Liver (tissue), 9 donors: ENCODE data around the gene CWC27. TPM values are rescaled to one million over a fixed set of nuclear protein-coding genes. Genes with fewer than 3 reads are reported as not detected.

ENCODE experiments used
- DNase-seq: peaks from one replicate; pipeline ENCODE4 v3.0.0-alpha.2; 2017; ENCODE audit warnings: low spot score
- H3K27ac ChIP-seq, 2 donors: one replicate each; pipeline ENCODE4 v1.7.0; 2013; ENCODE audit warnings: inconsistent platforms in 2 of 2, low read length in 2 of 2, control low read depth in 1 of 2, low read depth in 1 of 2, mild to moderate bottlenecking in 1 of 2
- H3K27me3 ChIP-seq, 4 donors: one replicate each; pipeline versions ENCODE4 v1.6.1 to v1.7.0; 2013; ENCODE audit warnings: low read length in 3 of 4, inconsistent platforms in 1 of 4, mild to moderate bottlenecking in 1 of 4, moderate library complexity in 1 of 4; ENCODE audit not compliant: control insufficient read depth in 4 of 4, insufficient read depth in 4 of 4
- H3K36me3 ChIP-seq, 4 donors: one replicate each; pipeline versions ENCODE4 v1.6.1 to v1.7.0; 2013; ENCODE audit warnings: low read length in 3 of 4, mild to moderate bottlenecking in 3 of 4, low read depth in 1 of 4, moderate library complexity in 1 of 4; ENCODE audit not compliant: control insufficient read depth in 4 of 4, insufficient read depth in 3 of 4
- H3K4me1 ChIP-seq, 4 donors: one replicate each; pipeline versions ENCODE4 v1.6.1 to v1.7.0; 2013; ENCODE audit warnings: low read length in 3 of 4, mild to moderate bottlenecking in 3 of 4, moderate library complexity in 1 of 4; ENCODE audit not compliant: control insufficient read depth in 4 of 4, insufficient read depth in 4 of 4
- H3K4me3 ChIP-seq, 3 donors: one replicate each; pipeline versions ENCODE4 v1.6.1 to v1.7.0; 2013; ENCODE audit warnings: low read length in 3 of 3, control low read depth in 1 of 3, low read depth in 1 of 3, mild to moderate bottlenecking in 1 of 3
- H3K9ac ChIP-seq, 2 donors: one replicate each; pipeline ENCODE4 v1.7.0; 2013; ENCODE audit warnings: low read length in 2 of 2, mild to moderate bottlenecking in 2 of 2, moderate library complexity in 2 of 2, control low read depth in 1 of 2, low read depth in 1 of 2
- H3K9me3 ChIP-seq, 4 donors: one replicate each; pipeline versions ENCODE4 v1.6.1 to v1.7.0; 2013; ENCODE audit warnings: low read length in 3 of 4; ENCODE audit not compliant: control insufficient read depth in 4 of 4
- ATF3 ChIP-seq: IDR thresholded peaks from 2 replicates; pipeline ENCODE4 v1.6.1; 2016; ENCODE audit warnings: antibody characterized with exemption
- FOXA1 ChIP-seq: IDR thresholded peaks from 2 replicates; pipeline ENCODE4 v1.6.1; 2016; ENCODE audit warnings: antibody characterized with exemption
- FOXA2 ChIP-seq: IDR thresholded peaks from 2 replicates; pipeline ENCODE4 v1.6.1; 2016; ENCODE audit warnings: antibody characterized with exemption
- GABPA ChIP-seq, 2 donors: IDR thresholded peaks in 1 of 2; conservative IDR thresholded peaks in 1 of 2; 2 replicates each; pipeline ENCODE4 v1.6.1; 2016; ENCODE audit warnings: antibody characterized with exemption in 2 of 2, mild to moderate bottlenecking in 1 of 2, moderate library complexity in 1 of 2
- HNF4A ChIP-seq, 2 donors: conservative IDR thresholded peaks; 2 replicates each; pipeline ENCODE4 v1.6.1; 2016; ENCODE audit warnings: antibody characterized with exemption in 2 of 2, mild to moderate bottlenecking in 2 of 2
- HNF4G ChIP-seq: IDR thresholded peaks from 2 replicates; pipeline ENCODE4 v1.6.1; 2016; ENCODE audit warnings: antibody characterized with exemption
- JUND ChIP-seq, 2 donors: IDR thresholded peaks; 2 replicates each; pipeline ENCODE4 v1.6.1; 2016; ENCODE audit warnings: antibody characterized with exemption in 2 of 2
- MAX ChIP-seq: IDR thresholded peaks from 2 replicates; pipeline ENCODE4 v1.6.1; 2016; ENCODE audit warnings: antibody characterized with exemption
- NR2F2 ChIP-seq: IDR thresholded peaks from 2 replicates; pipeline ENCODE4 v1.6.1; 2016; ENCODE audit warnings: antibody characterized with exemption
- RAD21 ChIP-seq, 2 donors: IDR thresholded peaks; 2 replicates each; pipeline ENCODE4 v1.6.1; 2016; ENCODE audit warnings: antibody characterized with exemption in 2 of 2, mild to moderate bottlenecking in 2 of 2
- REST ChIP-seq: IDR thresholded peaks from 2 replicates; pipeline ENCODE4 v1.6.1; 2016; ENCODE audit warnings: antibody characterized with exemption, mild to moderate bottlenecking
- RXRA ChIP-seq, 2 donors: IDR thresholded peaks; 2 replicates each; pipeline ENCODE4 v1.6.1; 2017 to 2018; ENCODE audit warnings: antibody characterized with exemption in 2 of 2, mild to moderate bottlenecking in 1 of 2
- SP1 ChIP-seq: IDR thresholded peaks from 2 replicates; pipeline ENCODE4 v1.6.1; 2018; ENCODE audit warnings: antibody characterized with exemption, mild to moderate bottlenecking
- TAF1 ChIP-seq: conservative IDR thresholded peaks from 2 replicates; pipeline ENCODE4 v1.6.1; 2016; ENCODE audit warnings: antibody characterized with exemption, mild to moderate bottlenecking
- YY1 ChIP-seq: IDR thresholded peaks from 2 replicates; pipeline ENCODE4 v1.6.1; 2016; ENCODE audit warnings: antibody characterized with exemption, mild to moderate bottlenecking
- WGBS: extraction: QIAGEN DNeasy Blood & Tissue Kit; methylation state at CpG from one replicate; pipeline ENCODE4 v1.1.7; 2013; 5-methylcytosine and 5-hydroxymethylcytosine counted together
- polyA plus RNA-seq, 2 donors: library from polyadenylated mRNA; stranded (reverse) in 1 of 2; unstranded in 1 of 2; fragments of 200-250 nt in 1 of 2; fragments of >200 nt in 1 of 2; fragmentation: Nextera tagmentation in 1 of 2; extraction: Ambion mirVana in 1 of 2; gene quantifications; one replicate each; pipeline versions ENCODE4 v1.2.1 to v1.2.3, GENCODE V29; 2013 to 2015
- total RNA-seq, 2 donors: library from RNA; depleted of rRNA; stranded (reverse); fragments of >200 nt; gene quantifications; one replicate each; pipeline ENCODE4 v1.2.3, GENCODE V29; 2014
- TF ChIP-seq, protein P1 (sequence below): IDR thresholded peaks from 2 replicates; pipeline ENCODE4 v1.6.1; 2016; ENCODE audit warnings: antibody characterized with exemption
- TF ChIP-seq, protein P2 (sequence below): fragments of 150-350 bp; IDR thresholded peaks from 2 replicates; pipeline ENCODE4 v1.5.1; 2017; ENCODE audit warnings: improper control_type of control experiment, low read depth, low read length; ENCODE audit not compliant: missing input control
- donor health status: healthy.
- donor health status: healthy.
- donor health status: healthy.
- donor health status: healthy.
- donor health status: healthy.

CWC27 gene
- total and polyA plus RNA-seq, 4 donors, result 3.9 to 9.8 (median 6.0) TPM

DNA sequence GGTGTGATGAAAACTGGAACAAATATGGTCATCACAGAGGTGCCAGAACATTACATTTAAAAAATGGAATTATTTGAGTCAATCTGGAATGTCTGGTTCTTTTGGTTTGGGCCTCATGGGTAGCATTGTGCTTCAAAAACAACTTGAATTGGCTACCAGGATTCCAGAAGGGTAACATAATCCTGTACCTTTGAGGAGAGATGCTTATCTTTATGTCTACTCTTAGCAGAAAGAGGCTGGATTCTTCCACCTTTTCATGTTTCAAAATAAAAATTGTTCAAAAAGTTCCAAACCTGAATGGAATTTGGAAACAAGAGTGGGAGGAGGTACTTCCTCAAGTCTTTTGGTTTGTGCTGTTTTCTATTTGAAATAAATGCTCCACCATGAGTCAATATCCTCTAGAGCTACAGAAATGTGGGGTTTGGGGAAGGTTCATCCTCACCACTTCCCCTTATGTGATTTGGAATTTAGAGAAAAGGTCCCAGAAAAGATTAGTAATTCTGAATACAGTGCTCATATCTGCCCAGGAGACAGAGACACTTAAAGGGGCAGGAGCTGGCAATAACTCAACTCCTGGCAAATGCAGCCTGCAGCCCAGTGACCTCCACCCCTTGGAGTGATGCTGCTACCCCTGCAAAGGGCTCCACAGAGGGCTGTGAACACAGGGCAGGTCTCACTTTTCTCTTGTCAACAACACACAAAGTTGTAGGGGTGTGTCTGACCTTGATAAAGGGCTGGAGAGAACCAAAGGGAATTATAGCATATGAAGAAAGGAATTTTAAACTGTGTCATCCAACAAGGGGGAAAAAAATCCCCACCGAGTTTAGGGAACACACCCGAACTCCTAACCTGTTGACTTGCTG, 272.8 kb downstream of the CWC27 start:
- TF ChIP-seq, protein P1, sequence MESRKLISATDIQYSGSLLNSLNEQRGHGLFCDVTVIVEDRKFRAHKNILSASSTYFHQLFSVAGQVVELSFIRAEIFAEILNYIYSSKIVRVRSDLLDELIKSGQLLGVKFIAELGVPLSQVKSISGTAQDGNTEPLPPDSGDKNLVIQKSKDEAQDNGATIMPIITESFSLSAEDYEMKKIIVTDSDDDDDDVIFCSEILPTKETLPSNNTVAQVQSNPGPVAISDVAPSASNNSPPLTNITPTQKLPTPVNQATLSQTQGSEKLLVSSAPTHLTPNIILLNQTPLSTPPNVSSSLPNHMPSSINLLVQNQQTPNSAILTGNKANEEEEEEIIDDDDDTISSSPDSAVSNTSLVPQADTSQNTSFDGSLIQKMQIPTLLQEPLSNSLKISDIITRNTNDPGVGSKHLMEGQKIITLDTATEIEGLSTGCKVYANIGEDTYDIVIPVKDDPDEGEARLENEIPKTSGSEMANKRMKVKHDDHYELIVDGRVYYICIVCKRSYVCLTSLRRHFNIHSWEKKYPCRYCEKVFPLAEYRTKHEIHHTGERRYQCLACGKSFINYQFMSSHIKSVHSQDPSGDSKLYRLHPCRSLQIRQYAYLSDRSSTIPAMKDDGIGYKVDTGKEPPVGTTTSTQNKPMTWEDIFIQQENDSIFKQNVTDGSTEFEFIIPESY, result no peak
- TF ChIP-seq RAD21 (IDR thresholded peaks at IDR 0.05), result no peak
- TF ChIP-seq YY1, result no peak
- no peak for TF ChIP-seq NR2F2
- TF ChIP-seq ATF3, result no peak
- no peak for TF ChIP-seq FOXA1
- no peak for TF ChIP-seq TAF1
- TF ChIP-seq HNF4G, result no peak
- no peak for TF ChIP-seq FOXA2
- no peak for TF ChIP-seq MAX
- no peak for TF ChIP-seq GABPA (IDR thresholded peaks at IDR 0.05 in 1 of 2, conservative IDR thresholded peaks at IDR 0.05 in 1 of 2)
- TF ChIP-seq RXRA (IDR thresholded peaks at IDR 0.05), result no peak
- TF ChIP-seq SP1, result no peak
- no peak for TF ChIP-seq REST
- no peaks in the 10 kb centered on the region for H3K9me3 ChIP-seq
- H3K4me3 ChIP-seq, result no peak overlapping the region
- no peak overlapping the region for H3K27ac ChIP-seq
- H3K9ac ChIP-seq, result no peak overlapping the region
- no peaks in the 10 kb centered on the region for H3K4me1 ChIP-seq
- H3K36me3 ChIP-seq, result no peaks in the 10 kb centered on the region
- H3K27me3 ChIP-seq, result no peaks in the 10 kb centered on the region
- DNase-seq, result no peak
- 78% methylated on average over 2 of the region's 2 CpGs for WGBS

- H3K36me3 ChIP-seq, result no peaks in the 10 kb centered on the region
- no peaks in the 10 kb centered on the region for H3K4me1 ChIP-seq
- H3K9ac ChIP-seq, result no peak overlapping the region
- no peaks in the 10 kb centered on the region for H3K9me3 ChIP-seq
- no peak for DNase-seq
- H3K4me3 ChIP-seq, result no peak overlapping the region
- no peak overlapping the region for H3K27ac ChIP-seq
- TF ChIP-seq, protein P2, sequence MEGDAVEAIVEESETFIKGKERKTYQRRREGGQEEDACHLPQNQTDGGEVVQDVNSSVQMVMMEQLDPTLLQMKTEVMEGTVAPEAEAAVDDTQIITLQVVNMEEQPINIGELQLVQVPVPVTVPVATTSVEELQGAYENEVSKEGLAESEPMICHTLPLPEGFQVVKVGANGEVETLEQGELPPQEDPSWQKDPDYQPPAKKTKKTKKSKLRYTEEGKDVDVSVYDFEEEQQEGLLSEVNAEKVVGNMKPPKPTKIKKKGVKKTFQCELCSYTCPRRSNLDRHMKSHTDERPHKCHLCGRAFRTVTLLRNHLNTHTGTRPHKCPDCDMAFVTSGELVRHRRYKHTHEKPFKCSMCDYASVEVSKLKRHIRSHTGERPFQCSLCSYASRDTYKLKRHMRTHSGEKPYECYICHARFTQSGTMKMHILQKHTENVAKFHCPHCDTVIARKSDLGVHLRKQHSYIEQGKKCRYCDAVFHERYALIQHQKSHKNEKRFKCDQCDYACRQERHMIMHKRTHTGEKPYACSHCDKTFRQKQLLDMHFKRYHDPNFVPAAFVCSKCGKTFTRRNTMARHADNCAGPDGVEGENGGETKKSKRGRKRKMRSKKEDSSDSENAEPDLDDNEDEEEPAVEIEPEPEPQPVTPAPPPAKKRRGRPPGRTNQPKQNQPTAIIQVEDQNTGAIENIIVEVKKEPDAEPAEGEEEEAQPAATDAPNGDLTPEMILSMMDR, result no peak
- TF ChIP-seq FOXA2 (no peak), RXRA (IDR thresholded peaks at IDR 0.05) (no peak), HNF4G (no peak), HNF4A (conservative IDR thresholded peaks at IDR 0.05) (no peak), RAD21 (IDR thresholded peaks at IDR 0.05) (no peak), SP1 (no peak), NR2F2 (no peak), FOXA1 (no peak), JUND (IDR thresholded peaks at IDR 0.05) (no peak), TAF1 (no peak), MAX (no peak), REST (no peak)
- H3K27me3 ChIP-seq, result peaks cover 0 to 3% (median 0%) of the 10 kb centered on the region in 4 donors
- 95% methylated on average over 5 of the region's 5 CpGs for WGBS
Observed at GRCh38 chr5:65043843-65044359, 275.2 kb downstream of the CWC27 start.
